HS-27A (cell line): ENCODE data around the gene TEX54.
"Not testable (repeated sequence)": the region's sequence is repeated elsewhere in the genome, so short reads cannot be mapped to it uniquely, and the experiment has no call there.

Experiments used
- DNase-seq: peaks from one replicate; pipeline ENCODE4 v3.0.0-alpha.2; 2012; ENCODE audit warnings: low read depth, missing footprints

The TEX54 gene

DNA sequence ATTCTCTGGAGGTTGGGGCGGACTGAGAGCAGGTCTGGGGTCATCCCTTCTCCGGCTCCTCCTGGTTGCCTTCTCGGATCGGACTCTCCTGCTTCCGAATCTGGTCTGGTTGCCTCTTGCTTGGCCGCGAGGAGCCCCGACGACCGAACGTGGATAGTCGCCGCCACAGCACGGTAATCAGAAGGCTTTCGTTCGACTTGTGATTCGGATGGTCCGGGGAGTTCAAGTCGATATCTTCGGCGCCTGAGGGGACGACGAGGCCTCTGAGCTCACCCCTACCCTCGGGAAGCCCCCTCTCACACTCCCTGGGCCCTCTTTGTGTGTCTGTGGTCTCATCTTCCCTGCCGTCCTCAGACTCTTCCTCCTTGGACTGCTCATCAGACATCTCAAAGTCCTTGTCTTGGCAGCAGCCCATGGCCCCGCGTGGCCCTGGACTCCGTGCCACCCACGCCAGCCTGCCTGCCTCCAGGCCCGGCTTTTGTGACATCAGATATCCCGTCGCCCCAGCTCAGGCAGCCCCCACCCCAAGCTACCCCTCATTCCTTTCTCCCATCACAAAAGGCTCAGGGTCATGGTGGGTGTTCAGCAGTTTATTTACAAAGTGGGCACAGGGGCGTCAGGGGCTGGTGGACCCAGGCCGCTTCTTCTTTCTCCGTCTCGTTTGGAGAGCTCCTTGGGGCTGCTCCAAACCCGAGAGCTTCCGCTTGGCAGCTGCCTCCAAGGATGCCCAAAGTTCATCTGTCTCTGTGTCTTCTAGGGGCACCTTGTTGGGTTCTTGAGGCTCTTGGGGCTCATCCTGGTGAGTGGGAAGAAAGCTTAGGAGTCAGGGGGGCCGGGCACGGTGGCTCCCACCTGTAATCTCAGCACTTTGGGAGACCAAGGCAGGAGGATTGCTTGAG, at the start of gene TEX54:
Gene TEX54 (minus strand): TSS at position 506 of the 899 bp plus-strand sequence.
- no peak for DNase-seq

DNA sequence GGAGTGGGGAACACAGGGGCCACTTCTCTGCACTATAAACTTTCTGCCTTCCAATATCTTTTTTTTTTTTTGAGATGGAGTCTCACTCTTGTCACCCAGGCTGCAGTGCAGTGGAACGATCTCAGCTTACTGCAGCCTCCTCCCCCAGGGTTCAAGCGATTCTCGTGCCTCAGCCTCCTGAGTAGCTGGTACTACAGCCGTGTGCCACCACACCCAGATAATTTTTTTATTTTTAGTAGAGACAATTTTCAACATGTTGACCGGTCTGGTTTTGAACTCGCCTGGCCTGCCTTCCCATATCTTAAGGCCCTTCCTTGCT, 49.7 kb upstream of the TEX54 start:
- DNase-seq = no peak

GRCh38 chr11:62881579-62882430, 49.2 kb upstream of the TEX54 start:
- DNase-seq = peak; percentile 94

GRCh38 chr11:62880803-62881578, 48.4 kb upstream of the TEX54 start, which contains the start of gene SLC3A2:
TSS of gene SLC3A2 (plus strand) at chr11:62880896. CDS start at chr11:62881024, 128 bp downstream.
- peak; percentile 80 for DNase-seq

DNA sequence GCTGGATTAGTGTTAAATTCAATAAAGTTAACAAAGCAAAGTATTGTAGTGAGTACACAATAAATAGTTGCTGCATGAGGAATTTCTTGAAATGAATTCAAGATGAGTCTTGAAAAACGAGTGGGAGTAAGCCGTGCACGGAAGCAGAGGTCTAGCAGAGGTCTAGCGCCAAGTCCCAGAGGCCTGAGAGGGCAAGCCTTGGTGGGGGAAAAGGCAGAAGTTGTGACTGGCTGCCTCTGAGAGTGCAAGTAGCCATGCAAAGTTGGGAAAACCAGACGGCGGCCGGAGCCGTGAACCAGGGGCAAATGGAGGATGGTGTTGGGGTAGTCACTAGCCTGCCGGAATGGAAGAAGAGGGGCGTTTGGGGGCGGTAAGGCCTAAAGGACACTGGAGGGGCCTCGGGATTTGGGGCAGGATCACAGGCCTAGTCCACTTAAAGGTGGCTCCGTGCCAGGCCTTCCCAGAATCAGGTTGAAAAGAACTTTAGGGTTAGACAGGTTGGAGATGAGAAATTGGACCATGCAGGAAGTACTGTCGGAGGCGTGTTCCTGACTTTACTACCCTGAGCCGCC, 47.7 kb upstream of the TEX54 start:
- no peak for DNase-seq

DNA sequence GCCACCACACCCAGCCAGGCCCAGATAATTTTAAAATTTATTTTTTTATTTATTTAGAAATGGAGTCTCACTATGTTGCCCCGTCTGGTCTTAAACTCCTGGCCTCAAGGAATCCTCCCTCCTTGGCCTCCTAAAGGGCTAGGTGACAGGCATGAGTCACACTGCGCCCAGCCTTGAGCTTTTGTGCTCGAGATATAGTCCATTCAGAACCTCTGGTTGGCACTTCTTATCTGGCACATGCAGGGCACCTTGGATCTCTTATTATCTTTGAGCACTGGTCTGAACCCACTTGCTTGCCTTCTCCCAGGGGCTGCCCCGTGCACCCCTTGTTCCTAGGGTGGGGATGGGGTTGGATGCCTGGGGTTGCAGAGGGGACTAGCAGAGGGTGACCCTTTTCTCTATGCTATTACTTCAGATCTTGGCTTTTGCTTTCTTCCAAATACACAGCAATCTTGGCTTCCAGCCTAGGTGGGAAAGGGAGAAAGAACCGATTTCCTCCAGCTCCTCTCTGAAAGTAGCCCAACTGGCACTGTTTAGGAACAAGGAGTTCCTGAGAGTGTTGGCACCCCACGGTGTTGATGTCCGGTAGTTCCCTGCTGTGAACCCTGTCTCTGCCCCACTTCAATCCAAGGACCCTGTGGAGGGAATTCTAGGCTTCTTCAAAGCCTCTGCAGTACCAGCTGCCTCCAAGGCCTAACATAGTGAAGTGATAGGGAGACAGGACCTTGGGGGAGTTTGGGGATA, 46.8 kb upstream of the TEX54 start:
- DNase-seq = no peak

GRCh38 chr11:62876712-62877111, 44.1 kb upstream of the TEX54 start:
- no peak for DNase-seq

GRCh38 chr11:62875698-62876478, 43.2 kb upstream of the TEX54 start:
- DNase-seq = no peak

DNA sequence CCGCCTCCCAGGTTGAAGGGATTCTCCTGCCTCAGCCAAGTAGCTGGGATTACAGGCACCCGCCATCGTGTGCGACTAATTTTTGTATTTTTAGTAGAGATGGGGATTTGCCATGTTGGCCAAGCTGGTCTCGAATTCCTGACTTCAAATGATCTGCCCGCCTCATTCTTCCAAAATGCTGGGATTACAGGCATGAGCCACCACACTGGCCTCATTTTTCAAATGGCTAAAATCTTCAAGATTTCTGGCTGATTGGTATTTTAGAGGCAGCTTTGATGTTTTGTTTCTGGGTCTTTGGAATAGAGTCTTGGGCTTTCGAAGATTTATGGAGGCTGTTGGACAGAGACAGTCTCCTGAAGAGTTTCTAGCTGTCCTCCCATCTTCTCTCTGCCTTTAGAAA, 42.2 kb upstream of the TEX54 start:
- no peak for DNase-seq

- DNase-seq = no peak
Observed at GRCh38 chr11:62865635-62866034, 33.0 kb upstream of the TEX54 start.

DNA sequence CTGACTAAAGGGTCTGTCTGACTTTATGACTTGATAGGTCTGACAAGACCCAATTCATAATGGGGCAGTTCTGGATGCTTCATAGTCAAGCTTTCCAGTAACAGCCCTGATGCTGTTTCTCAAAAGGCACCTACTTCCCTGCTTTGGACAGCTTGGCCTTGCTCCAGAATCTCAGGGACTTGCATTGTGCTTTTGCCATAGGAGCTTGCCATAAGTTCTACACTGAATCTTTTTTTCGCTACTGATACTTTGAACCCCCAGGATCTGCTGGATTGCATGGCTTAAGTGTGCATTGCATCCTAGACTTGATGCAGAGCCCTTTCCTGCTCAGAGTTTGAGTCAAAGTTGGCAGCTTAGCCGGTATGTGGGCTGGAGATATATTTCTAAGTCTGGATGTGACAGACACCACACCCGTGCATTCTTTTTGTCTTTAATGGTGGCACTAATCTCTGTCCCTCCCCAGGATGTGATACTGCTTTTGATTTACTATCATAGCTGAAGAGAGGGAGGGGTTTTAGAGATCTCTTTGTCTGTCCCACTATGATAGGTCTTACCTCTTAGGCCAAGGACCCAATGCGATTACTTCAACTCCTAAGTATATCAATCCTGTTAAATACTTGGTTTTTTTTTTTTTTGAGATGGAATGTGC, 31.2 kb upstream of the TEX54 start:
- DNase-seq = no peak

GRCh38 chr11:62861564-62862192, 29.0 kb upstream of the TEX54 start:
- not testable (repeated sequence) for DNase-seq

DNA sequence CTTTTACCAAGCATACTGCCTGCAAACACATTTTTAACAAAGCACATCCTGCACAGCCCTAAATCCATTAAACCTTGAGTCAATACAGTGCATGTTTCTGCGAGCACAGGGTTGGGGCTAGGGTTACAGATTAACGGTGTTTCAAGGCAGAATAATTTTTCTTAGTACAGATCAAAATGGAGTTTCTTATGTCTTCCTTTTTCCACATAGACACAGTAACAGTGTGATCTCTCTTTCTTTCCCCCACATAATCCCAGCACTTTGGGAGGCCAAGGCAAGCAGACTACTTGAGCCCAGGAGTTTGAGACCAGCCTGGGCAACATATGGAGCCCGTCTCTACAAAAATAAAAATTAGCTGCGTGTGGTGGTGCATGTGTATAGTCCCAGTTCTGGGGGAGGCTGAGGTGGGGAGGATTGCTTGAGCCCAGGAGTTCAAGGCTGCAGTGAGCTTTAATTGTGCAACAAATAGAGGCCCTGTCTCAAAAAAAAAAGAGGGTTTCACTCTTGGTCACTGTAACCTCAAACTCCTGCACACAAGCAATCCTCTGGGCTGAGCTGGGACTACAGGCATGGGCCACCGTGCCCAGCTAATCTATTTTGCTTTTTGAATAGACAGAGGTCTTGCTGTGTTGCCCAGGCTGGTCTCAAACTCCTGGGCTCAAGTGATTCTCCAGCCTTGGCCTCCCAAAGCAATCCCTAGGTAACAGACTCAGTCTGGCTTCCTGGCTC, 28.4 kb upstream of the TEX54 start:
- DNase-seq = no peak

DNA sequence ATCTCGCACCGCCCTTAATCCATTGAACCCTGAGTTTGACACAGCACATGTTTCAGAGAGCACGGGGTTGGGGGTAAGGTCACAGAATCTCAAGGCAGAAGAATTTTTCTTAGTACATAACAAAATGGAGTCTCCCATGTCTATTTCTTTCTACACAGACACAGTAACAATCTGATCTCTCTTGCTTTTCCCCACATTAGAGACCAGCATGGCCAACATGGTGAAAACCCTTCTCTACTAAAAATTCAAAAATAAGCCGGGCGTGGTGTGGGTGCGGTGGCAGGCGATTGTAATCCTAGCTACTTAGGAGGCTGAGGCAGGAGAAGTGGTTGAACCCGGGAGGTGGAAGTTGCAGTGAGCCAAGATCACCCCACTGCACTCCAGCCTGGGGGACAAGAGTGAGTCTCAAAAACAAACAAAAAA, 26.7 kb upstream of the TEX54 start:
- not testable (repeated sequence) for DNase-seq

DNA sequence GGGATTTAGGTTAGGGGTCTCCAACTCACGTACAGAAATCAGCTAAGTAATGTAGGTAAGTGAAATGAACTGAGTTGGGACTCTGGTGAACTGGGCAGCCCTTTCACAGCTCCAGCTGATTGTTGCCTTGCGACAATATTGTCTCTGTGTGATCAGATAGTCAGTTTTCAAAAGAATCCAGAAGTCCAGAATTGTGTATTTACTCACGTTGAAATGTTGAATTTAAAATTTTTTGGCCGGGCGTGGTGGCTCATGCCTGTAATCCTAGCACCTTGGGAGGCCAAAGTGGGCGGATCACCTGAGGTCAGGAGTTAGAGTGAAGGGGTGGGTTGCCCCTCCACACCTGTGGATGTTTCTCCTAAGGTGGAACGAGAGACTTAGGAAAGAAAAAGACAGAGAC, 25.6 kb upstream of the TEX54 start:
- DNase-seq = no peak

DNA sequence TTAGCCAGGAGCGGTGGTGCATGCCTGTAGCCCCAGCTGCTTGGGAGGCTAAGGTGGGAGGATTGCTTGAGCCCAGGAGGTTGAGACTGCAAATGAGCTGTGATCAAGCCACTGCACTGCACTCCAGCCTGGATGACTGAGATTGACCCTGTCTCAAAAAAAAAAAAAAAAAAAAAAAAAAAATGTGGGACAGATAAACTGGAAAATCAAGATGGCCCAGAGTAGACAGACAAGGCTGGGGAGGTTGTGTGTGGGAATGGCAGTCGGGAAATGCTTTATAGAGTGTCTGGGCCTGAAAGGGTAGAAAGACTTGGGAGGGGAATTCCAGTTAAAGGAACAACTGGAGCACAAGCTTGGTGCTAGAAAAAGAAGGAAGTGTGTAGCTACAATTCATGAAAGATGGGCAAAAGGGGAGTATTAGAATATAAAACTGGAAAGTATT, 24.9 kb upstream of the TEX54 start:
- no peak for DNase-seq

- no peak for DNase-seq
Observed at GRCh38 chr11:62856333-62856895, 23.8 kb upstream of the TEX54 start.
